ENCODE data around the gene OR8B8. TPM values are rescaled to one million over a fixed set of nuclear protein-coding genes. Genes with fewer than 3 reads are reported as not detected.

Gene OR8B8
- polyA plus RNA-seq, 1 experiment = not detected

DNA sequence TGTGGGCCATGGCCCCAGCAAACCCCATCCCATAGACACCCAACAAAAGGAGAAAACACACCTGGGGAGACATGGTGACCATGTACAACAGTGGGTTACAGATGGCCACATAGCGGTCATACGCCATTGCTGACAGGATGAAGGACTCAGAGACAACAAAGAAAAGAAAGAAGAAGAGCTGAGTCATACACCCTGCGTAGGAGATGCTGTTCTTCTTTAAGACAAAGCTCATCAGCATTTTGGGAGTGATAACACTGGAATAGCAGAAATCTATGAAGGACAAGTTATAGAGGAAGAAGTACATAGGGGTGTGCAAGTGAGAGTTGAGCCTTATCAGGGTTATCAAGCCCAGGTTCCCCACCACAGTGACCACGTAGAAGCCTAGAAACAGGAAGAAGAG is 4.9 kb downstream of the OR8B8 start:
- Histone ChIP-seq H3K27ac (ENCODE audit: low read depth, low read length) (no peak overlapping the region), H3K27me3 (ENCODE audit: control insufficient read depth, insufficient read depth, low read length) (peaks cover 2% of the 10 kb centered on the region), H3K4me3 (ENCODE audit: low read depth, low read length) (no peak overlapping the region), H3K9me3 (ENCODE audit: control insufficient read depth, insufficient read depth, low read length) (no peaks in the 10 kb centered on the region)
- POLR2A ChIA-PET = no interaction called here
- no peak for DNase-seq (ENCODE audit: low read depth, low spot score)
- CTCF ChIA-PET = no interaction called here
- no peak for TF ChIP-seq CTCF (IDR thresholded peaks at IDR 0.05; ENCODE audit: low read depth, low read length)

DNA sequence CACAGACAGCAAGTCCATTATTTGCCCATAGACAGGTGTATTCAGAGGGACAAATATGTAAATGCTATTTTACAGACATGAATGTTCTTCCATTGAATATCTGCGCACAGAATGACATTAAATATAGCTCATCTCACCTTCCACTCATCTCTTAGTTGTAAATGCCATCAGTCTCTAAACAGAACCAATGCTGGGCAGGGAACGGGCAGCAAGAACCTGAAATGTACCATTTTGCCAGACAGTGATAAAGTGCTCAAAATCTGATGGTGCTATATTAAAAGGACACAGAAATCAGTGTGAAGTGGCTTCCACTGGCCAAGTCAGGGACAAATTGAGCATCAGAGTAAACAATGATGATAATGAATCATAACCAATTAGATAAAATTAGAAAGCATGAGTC is 10.8 kb downstream of the OR8B8 start:
- no peak overlapping the region for H3K27ac ChIP-seq (ENCODE audit: low read depth, low read length)
- TF ChIP-seq CTCF (IDR thresholded peaks at IDR 0.05; ENCODE audit: low read depth, low read length) = no peak
- no peak for DNase-seq (ENCODE audit: low read depth, low spot score)
- CTCF ChIA-PET = interaction anchor here (1.8 kb wide), 1 partner anchor 32 kb away, joined by 5 read pairs; no protein-coding TSS in a partner anchor
- POLR2A ChIA-PET = no interaction called here
- peaks cover 2% of the 10 kb centered on the region for H3K27me3 ChIP-seq (ENCODE audit: control insufficient read depth, insufficient read depth, low read length)
- no peaks in the 10 kb centered on the region for H3K9me3 ChIP-seq (ENCODE audit: control insufficient read depth, insufficient read depth, low read length)
- H3K4me3 ChIP-seq (ENCODE audit: low read depth, low read length) = no peak overlapping the region

DNA sequence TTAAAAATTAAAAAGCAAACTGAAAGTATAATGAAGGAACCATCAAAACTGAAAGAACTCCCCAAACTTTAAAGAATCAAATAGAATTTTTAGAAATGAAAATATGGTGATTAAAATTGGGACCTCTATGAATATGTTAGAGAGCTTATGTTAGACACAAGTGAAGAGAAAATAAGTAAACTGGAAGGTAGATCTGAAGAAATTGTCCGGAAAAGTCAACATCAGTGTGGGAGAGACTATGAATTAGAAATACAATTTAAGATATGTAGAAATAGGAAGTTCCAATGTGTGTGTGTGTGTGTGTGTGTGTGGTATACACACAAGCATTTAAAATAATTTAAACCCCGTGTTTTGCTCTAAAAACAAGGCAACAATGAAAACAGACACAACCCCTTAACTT is 15.9 kb downstream of the OR8B8 start:
- no peak for DNase-seq (ENCODE audit: low read depth, low spot score)
- Histone ChIP-seq H3K27ac (ENCODE audit: low read depth, low read length) (no peak overlapping the region), H3K4me3 (ENCODE audit: low read depth, low read length) (no peak overlapping the region), H3K9me3 (ENCODE audit: control insufficient read depth, insufficient read depth, low read length) (no peaks in the 10 kb centered on the region), H3K27me3 (ENCODE audit: control insufficient read depth, insufficient read depth, low read length) (no peaks in the 10 kb centered on the region)
- ChIA-PET POLR2A (no interaction called here), CTCF (interaction anchor here (0.9 to 2.7 kb wide), 4 partner anchors 14 to 358 kb away, joined by 3 to 20 read pairs (median 10); no protein-coding TSS in a partner anchor)
- no peak for TF ChIP-seq CTCF (IDR thresholded peaks at IDR 0.05; ENCODE audit: low read depth, low read length)

DNA sequence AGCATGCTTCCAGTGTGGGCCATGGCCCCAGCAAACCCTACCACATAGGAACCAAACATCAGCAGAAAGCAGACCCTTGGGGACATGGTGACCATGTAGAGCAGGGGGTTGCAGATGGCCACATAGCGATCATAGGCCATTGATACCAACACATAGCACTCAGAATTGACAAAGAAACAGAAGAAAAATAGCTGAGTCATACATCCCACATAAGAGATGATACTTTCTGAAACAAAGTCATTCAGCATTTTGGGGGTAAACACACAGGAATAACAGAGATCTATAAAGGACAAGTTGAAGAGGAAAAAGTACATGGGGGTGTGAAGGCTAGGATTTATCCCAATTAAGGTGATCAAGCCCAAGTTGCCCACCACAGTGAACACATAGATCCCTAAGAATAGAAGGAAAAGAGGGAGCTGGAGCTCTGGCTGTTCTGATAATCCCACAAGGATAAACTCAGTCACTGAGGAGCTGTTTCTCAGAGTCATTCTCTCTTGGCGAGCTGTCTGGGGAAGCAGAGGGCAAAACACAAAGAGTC is 21.0 kb downstream of the OR8B8 start, which contains the start of gene OR8B4:
OR8B4 (minus strand) TSS at position 488 of the 538 bp plus-strand sequence; CDS start at position 488, 0 bp downstream.
- peaks cover 11% of the 10 kb centered on the region for H3K27me3 ChIP-seq (ENCODE audit: control insufficient read depth, insufficient read depth, low read length)
- no peak for TF ChIP-seq CTCF (IDR thresholded peaks at IDR 0.05; ENCODE audit: low read depth, low read length)
- H3K27ac ChIP-seq (ENCODE audit: low read depth, low read length) = no peak within 1 kb of the TSS
- no peaks in the 10 kb centered on the region for H3K9me3 ChIP-seq (ENCODE audit: control insufficient read depth, insufficient read depth, low read length)
- POLR2A ChIA-PET = no interaction called here
- H3K4me3 ChIP-seq (ENCODE audit: low read depth, low read length) = no peak within 1 kb of the TSS
- DNase-seq (ENCODE audit: low read depth, low spot score) = no peak
- CTCF ChIA-PET = interaction anchor here (1.2 to 2.1 kb wide), 2 partner anchors 8 to 22 kb away, joined by 4 to 6 read pairs; no protein-coding TSS in a partner anchor

DNA sequence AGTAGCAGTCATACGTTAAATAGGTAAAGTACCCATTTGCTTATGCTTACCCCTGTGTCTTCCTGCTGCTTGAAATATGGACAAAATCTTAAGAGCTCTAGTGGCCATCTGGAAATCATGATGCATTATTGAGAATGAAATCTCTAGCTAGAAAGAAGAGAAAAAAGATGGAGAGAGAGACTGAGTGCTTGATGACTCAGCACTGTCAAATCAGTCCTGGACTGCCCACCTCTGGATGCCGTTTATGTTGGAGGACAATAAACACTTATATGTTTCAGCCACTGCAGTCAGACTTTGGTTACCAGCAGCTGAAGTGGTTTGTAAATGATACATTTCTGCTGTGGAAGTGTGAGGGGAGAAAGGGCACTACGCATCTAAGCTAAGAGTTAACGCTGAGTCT is 24.5 kb downstream of the OR8B8 start:
- ChIA-PET CTCF (interaction anchor here (0.8 to 2.4 kb wide), 2 partner anchors 19 to 349 kb away, joined by 3 to 6 read pairs; no protein-coding TSS in a partner anchor), POLR2A (no interaction called here)
- no peak for TF ChIP-seq CTCF (IDR thresholded peaks at IDR 0.05; ENCODE audit: low read depth, low read length)
- Histone ChIP-seq H3K4me3 (ENCODE audit: low read depth, low read length) (no peak overlapping the region), H3K9me3 (ENCODE audit: control insufficient read depth, insufficient read depth, low read length) (no peaks in the 10 kb centered on the region), H3K27ac (ENCODE audit: low read depth, low read length) (no peak overlapping the region), H3K27me3 (ENCODE audit: control insufficient read depth, insufficient read depth, low read length) (peaks cover 13% of the 10 kb centered on the region)
- no peak for DNase-seq (ENCODE audit: low read depth, low spot score)
